Right atrium auricular region (tissue), 2 donors: ENCODE results near the gene MOB2. TPM values are rescaled to one million over a fixed set of nuclear protein-coding genes. Genes with fewer than 3 reads are reported as not detected.

Experiments
- DNase-seq: peaks from one replicate; pipeline ENCODE4 v3.0.0-alpha.2; 2019; ENCODE audit warnings: low spot score
- H3K27ac ChIP-seq, 2 donors: fragments of 200-600 bp; sonication (generic); 1 replicate in 1 of 2; 2 replicates in 1 of 2; pipeline ENCODE4 v1.5.1; 2016 to 2019
- H3K27me3 ChIP-seq, 2 donors: fragments of 200-600 bp; sonication (generic); one replicate each; pipeline versions ENCODE4 v1.5.1 to v1.6.0; 2017 to 2019
- H3K36me3 ChIP-seq: fragments of 200-600 bp; sonication (generic); one replicate; pipeline ENCODE4 v1.5.1; 2016
- H3K4me1 ChIP-seq, 2 donors: fragments of 200-600 bp; sonication (generic); one replicate each; pipeline versions ENCODE4 v1.5.1 to v1.6.0; 2017 to 2019
- H3K4me3 ChIP-seq, 2 donors: fragments of 200-600 bp; sonication (generic); 1 replicate in 1 of 2; 2 replicates in 1 of 2; pipeline ENCODE4 v1.5.1; 2017 to 2019; ENCODE audit warnings: mild to moderate bottlenecking in 1 of 2, moderate library complexity in 1 of 2
- H3K9me3 ChIP-seq, 2 donors: fragments of 200-600 bp; sonication (generic); one replicate each; pipeline ENCODE4 v1.5.1; 2019
- total RNA-seq, 2 donors: library from RNA; depleted of rRNA; stranded (reverse); fragments of >200 nt; gene quantifications; one replicate each; pipeline ENCODE4 v1.1.0, GENCODE V29; 2016
- TF ChIP-seq, protein P1 (sequence below), 2 donors: fragments of 200-600 bp; sonication (generic); IDR thresholded peaks; one replicate each; pipeline ENCODE4 v1.5.1; 2019; ENCODE audit warnings: antibody characterized with exemption in 2 of 2

The MOB2 gene
- total RNA-seq, 2 donors from 2014 or later, result 22.0 to 27.9 TPM

DNA sequence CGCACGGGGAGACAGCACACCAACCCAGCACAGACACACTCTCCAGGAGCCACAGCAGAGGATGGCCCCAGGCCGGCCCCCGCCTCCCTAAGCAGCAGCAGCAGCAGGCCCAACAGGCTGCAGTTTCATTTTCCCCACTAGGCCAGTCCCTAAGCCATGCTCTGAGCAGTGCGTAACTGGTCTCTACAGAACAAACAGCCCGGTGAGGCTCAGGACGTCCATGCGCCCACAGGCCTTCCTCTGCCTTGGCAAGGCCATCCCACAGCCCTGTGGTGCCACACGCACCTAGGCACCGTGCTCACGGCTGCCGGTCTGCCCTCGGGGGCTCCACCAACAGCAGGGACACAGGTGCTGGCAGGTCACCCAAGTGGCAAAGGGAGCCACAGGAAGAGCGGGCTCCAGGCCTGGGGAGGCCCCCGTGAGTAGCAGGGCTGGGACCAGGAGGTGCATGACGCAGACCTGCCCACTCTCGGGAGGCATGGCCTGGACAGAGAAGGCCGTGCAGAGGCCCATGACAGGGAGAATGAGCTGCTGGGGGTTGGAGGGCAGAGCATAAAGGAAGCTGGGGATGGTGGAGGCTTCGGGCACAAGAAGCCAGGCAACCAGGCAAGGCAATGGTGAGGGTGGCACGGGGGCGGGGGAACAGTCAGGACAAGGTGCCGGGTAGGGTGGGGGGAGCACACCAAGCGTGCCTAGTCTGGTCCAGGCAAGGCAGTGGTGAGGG is 1.4 kb upstream of the MOB2 start:
- H3K36me3 ChIP-seq, result no peaks in the 10 kb centered on the region
- H3K9me3 ChIP-seq, result no peaks in the 10 kb centered on the region
- no peaks in the 10 kb centered on the region for H3K27me3 ChIP-seq
- TF ChIP-seq, protein P1, sequence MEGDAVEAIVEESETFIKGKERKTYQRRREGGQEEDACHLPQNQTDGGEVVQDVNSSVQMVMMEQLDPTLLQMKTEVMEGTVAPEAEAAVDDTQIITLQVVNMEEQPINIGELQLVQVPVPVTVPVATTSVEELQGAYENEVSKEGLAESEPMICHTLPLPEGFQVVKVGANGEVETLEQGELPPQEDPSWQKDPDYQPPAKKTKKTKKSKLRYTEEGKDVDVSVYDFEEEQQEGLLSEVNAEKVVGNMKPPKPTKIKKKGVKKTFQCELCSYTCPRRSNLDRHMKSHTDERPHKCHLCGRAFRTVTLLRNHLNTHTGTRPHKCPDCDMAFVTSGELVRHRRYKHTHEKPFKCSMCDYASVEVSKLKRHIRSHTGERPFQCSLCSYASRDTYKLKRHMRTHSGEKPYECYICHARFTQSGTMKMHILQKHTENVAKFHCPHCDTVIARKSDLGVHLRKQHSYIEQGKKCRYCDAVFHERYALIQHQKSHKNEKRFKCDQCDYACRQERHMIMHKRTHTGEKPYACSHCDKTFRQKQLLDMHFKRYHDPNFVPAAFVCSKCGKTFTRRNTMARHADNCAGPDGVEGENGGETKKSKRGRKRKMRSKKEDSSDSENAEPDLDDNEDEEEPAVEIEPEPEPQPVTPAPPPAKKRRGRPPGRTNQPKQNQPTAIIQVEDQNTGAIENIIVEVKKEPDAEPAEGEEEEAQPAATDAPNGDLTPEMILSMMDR (IDR thresholded peaks at IDR 0.05), result no peak
- DNase-seq, result no peak
- peaks cover 0 to 68% of the 10 kb centered on the region in 2 donors for H3K4me1 ChIP-seq
- no peak overlapping the region for H3K4me3 ChIP-seq
- H3K27ac ChIP-seq, result peak overlapping the region in 1 of 2 donors; percentile 1

DNA sequence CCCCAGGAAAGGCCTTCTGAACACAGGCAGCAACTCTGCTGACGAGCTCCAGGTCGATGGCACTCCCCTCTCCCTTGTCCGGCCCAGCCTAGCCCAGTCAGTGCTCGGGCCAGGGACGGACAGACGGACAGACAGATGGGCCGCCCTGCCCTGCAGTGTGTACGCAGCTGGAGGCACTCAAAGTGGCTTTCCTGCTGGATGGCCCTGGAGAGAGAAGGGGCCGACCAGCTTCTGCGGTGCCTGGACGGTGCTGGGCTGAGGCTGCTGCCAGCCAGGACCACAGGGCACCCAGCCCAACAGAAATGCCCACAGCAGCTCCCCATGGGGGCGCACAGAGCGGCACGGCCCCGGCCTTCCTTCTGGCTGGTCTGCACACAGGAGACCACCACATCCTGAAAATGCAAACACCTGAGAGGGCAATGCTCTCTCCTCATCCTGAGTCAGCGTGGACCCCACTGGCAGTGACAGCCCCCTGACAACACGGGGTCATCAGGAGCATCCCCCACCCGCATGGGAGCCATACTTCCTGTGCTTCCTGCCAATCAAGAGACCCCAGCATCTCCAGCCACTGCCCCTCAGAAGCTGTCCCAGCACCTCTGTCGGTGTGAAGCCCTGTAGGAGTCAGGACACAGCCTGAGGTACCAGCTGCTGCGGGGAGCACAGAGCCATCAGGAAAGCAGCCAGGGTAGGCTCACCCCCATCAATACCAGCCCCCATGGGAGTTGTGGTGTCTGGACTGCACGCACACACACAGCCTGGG is 692 bp upstream of the MOB2 start:
- Histone ChIP-seq H3K27ac (peak overlapping the region in 1 of 2 donors; percentile 1), H3K9me3 (no peaks in the 10 kb centered on the region), H3K4me1 (peaks cover 0 to 75% of the 10 kb centered on the region in 2 donors), H3K4me3 (no peak overlapping the region), H3K27me3 (no peaks in the 10 kb centered on the region), H3K36me3 (no peaks in the 10 kb centered on the region)
- TF ChIP-seq, protein P1 (IDR thresholded peaks at IDR 0.05), result no peak
- DNase-seq, result no peak

DNA sequence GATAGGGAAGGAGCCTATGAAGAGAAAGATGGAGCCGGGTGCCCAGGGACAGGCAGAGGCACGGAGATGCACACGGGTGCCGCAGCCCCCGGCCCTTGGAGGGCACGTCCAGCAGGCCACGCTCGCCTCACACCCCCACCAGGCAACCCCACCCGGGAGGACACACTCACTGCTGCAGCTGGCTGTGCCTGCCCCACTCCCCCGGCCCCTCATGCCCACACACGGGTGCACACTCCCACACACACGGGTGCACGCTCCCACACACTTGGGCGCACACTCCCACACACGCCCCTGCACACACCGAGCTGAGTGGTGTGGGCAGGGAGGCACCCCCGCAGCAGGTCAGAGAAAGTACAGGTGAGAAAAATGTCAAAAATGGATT is 1.1 kb downstream of the MOB2 start:
- TF ChIP-seq, protein P1 (IDR thresholded peaks at IDR 0.05), result no peak
- H3K27me3 ChIP-seq, result no peaks in the 10 kb centered on the region
- DNase-seq, result no peak
- peak overlapping the region; percentile 3 to 48 for H3K27ac ChIP-seq
- no peaks in the 10 kb centered on the region for H3K9me3 ChIP-seq
- H3K4me3 ChIP-seq, result peak overlapping the region in 1 of 2 donors; percentile 33
- peaks cover under 1% of the 10 kb centered on the region for H3K36me3 ChIP-seq
- peaks cover 0 to 93% of the 10 kb centered on the region in 2 donors for H3K4me1 ChIP-seq

DNA sequence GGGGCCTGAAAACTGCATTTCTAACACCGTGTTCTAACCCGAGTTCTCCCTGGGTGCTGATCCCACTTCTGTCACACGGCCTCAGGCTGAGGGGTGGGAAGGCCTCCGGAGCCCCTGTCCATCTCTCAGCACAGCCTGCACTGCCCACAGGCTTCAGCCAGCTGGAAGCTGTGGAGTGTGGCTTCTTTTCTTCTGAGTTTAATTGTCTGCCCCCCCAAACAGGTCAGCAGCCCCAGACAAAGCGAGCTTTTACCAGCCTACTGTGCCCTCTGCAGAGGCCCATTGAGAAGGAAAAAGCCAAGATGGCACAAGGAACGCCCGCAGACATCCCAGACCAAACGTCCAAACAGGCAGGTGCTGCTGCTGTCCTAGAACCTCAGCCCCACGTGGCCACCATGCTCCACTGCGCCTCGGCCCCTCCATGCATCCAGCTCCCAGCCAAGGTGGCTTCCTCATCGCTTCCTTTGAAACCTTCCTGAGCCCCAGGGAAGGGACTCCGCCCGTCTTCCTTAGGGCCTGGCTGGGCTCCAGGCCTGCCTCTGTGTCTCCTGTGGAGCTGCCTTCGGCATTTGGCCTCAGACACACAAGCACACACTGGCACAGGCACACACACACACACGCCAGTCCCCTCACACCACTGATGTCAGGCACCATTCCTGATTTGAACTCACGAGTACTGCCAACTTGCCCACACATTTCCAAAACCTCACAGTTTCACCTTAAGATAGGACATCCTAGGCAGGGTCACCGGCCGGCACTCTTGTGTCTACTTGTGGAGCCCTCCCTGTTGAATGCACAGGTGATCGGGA is 1.7 kb downstream of the MOB2 start:
- no peaks in the 10 kb centered on the region for H3K27me3 ChIP-seq
- no peaks in the 10 kb centered on the region for H3K9me3 ChIP-seq
- DNase-seq, result no peak
- H3K4me3 ChIP-seq, result peak overlapping the region in 1 of 2 donors; percentile 33
- H3K36me3 ChIP-seq, result peaks cover 7% of the 10 kb centered on the region
- no peak overlapping the region for H3K27ac ChIP-seq
- peaks cover 0 to 94% of the 10 kb centered on the region in 2 donors for H3K4me1 ChIP-seq
- TF ChIP-seq, protein P1 (IDR thresholded peaks at IDR 0.05), result no peak

DNA sequence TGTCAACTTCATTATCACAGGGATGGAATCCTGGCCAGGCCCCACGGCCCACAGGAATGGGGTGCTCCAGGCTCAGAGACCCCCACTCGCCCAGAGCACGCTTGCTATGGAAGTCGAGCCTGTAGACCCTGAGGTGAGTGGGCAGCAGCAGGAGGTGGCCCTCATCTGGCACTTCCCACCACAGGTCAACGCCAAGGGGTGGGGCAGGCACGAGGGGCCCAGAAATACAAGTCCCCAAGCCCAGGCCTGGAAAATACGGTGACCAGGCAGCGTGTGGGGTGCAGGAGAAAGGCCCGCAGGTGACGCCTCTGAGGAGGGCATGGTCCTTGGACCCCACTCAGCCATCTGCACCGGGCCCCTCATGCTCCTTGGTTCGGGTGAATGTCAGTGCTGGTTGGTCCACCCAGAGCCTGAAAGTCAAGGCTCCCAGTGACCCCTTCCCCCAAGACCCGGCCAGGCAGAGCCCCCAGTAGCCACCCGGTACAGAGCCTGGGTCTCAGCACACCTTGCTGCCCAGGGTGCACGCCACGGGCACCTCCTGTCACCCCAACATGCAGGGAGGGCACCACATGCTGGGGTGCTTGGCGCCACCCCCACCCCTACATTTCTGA is 2.4 kb downstream of the MOB2 start:
- TF ChIP-seq, protein P1 (IDR thresholded peaks at IDR 0.05), result no peak
- Histone ChIP-seq H3K27ac (no peak overlapping the region), H3K27me3 (no peaks in the 10 kb centered on the region), H3K4me3 (no peak overlapping the region), H3K36me3 (peaks cover 14% of the 10 kb centered on the region), H3K4me1 (peaks cover 0 to 95% of the 10 kb centered on the region in 2 donors), H3K9me3 (no peaks in the 10 kb centered on the region)
- DNase-seq, result no peak
